Measurements from ENCODE around the gene KIRREL3.

DNA sequence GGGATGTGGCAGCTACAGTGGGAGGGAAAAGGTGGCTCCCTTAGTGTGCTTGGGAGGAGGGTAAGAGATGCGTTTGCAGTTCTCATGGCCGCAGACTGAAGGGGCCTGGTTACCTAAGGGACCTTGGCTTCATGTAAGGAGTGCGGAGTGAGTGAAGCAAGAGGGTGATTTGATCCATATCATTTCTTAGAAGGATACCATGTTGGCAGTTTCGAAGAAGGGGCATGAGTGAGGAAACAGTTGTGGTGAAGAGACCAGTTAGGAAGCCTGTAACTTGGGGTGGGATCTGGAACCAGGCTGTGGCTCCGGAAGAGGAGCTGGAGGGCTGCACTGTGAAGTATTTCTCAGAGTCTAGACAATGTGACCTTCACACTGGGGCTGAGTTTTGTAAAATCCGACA, 600.1 kb downstream of the KIRREL3 start:
- TF ChIP-seq CTCF (IDR thresholded peaks at IDR 0.05; ENCODE audit: insufficient read depth, low read length, poor library complexity, severe bottlenecking) (no peak), EZH2phosphoT487 (conservative IDR thresholded peaks at IDR 0.05; ENCODE audit: low read length) (no peak)

Data from SU-DHL-6 (cell line).